K562 (cell line): Measurements from ENCODE around the gene FRMD3. TPM values are rescaled to one million over a fixed set of nuclear protein-coding genes. Genes with fewer than 3 reads are reported as not detected.

Experiments used
- ATAC-seq: fragments of 200-7000 bp; cut with Tn5 transposase; 3 replicates; pipeline ENCODE4 v1.9.1; 2020; ENCODE audit warnings: moderate library complexity
- BruUV-seq: library from RNA; stranded (reverse); fragments of 400-500 nt; replicated peaks from 2 replicates; lab custom pipeline; 2021; lab: Mats Ljungman, UMichigan
- CTCF ChIA-PET: fragments of 300-600 bp; formaldehyde crosslinking; extraction: SDS; loops from one replicate; lab custom pipeline; 2021; ENCODE audit warnings: low intra/inter-chr PET ratio; lab: Yijun Ruan, JAX
- POLR2A ChIA-PET: fragments of 300-600, 350-650 bp; sonication (Branson Sonifier 250); formaldehyde crosslinking; extraction: SDS; loops from one replicate; lab custom pipeline; 2021; ENCODE audit warnings: antibody characterized with exemption, inconsistent platforms; lab: Yijun Ruan, JAX
- DNase-seq, 4 experiments: peaks; one replicate each; pipeline versions ENCODE4 v3.0.0 to v3.0.0-alpha.2; 2011 to 2018; ENCODE audit warnings: low spot score in 3 of 4, mixed read lengths in 3 of 4; ENCODE audit errors: extremely low read depth in 1 of 4
- FAIRE-seq: peaks from 2 replicates; lab custom pipeline; 2011; peaks lifted over from hg19 to GRCh38; lab: Jason Lieb, UNC
- H2AFZ ChIP-seq: 2 replicates; pipeline ENCODE4 v1.6.0; 2011; ENCODE audit warnings: low read depth, low read length, control low read depth, inconsistent platforms
- H3K27ac ChIP-seq: fragments of 200-600 bp; 3 replicates; pipeline ENCODE4 v1.8.0; 2011; ENCODE audit warnings: low read depth, mild to moderate bottlenecking, control low read depth, inconsistent platforms, low read length, moderate library complexity, mixed read lengths; ENCODE audit errors: extremely low read depth
- H3K27me3 ChIP-seq, 2 experiments: fragments of 300-600 bp in 1 of 2; 2 replicates in 1 of 2; 3 replicates in 1 of 2; pipeline versions ENCODE4 v1.6.0 to v1.8.0; 2011; ENCODE audit warnings: inconsistent platforms in 2 of 2, low read length in 2 of 2, mild to moderate bottlenecking in 1 of 2, mixed read lengths in 1 of 2, moderate library complexity in 1 of 2; ENCODE audit not compliant: control insufficient read depth in 2 of 2, insufficient read depth in 2 of 2
- H3K36me3 ChIP-seq: fragments of 300-600 bp; 3 replicates; pipeline ENCODE4 v1.8.0; 2011; ENCODE audit warnings: mild to moderate bottlenecking, low read length, inconsistent platforms; ENCODE audit not compliant: control insufficient read depth, insufficient read depth
- H3K4me1 ChIP-seq, 2 experiments: fragments of 200-600 bp in 1 of 2; replicated peaks in 1 of 2; 2 replicates in 1 of 2; 3 replicates in 1 of 2; pipeline versions ENCODE4 v1.5.1 to v1.8.0; 2011; ENCODE audit warnings: inconsistent platforms in 2 of 2, low read length in 2 of 2, mild to moderate bottlenecking in 1 of 2, mixed read lengths in 1 of 2, moderate library complexity in 1 of 2; ENCODE audit not compliant: control insufficient read depth in 2 of 2, insufficient read depth in 2 of 2
- H3K4me2 ChIP-seq: 2 replicates; pipeline ENCODE4 v1.6.1; 2011; ENCODE audit warnings: low read length, control low read depth, inconsistent platforms, mixed read lengths; ENCODE audit not compliant: insufficient read depth
- H3K4me3 ChIP-seq: fragments of 200-600 bp; sonication (generic), shearing (Covaris generic); 2 replicates; pipeline ENCODE4 v1.5.1; 2016; ENCODE audit warnings: control low read depth, inconsistent platforms
- H3K79me2 ChIP-seq: fragments of 200-600 bp; 3 replicates; pipeline ENCODE4 v1.8.0; 2011; ENCODE audit warnings: low read length, inconsistent platforms; ENCODE audit not compliant: control insufficient read depth, insufficient read depth
- H3K9ac ChIP-seq, 2 experiments: 2 replicates each; pipeline versions ENCODE4 v1.6.0 to v1.6.1; 2011; ENCODE audit warnings: low read depth in 2 of 2, low read length in 2 of 2, control low read depth in 1 of 2, inconsistent platforms in 1 of 2, mild to moderate bottlenecking in 1 of 2, mixed read lengths in 1 of 2; ENCODE audit not compliant: insufficient read depth in 1 of 2
- H3K9me1 ChIP-seq: one replicate; pipeline ENCODE4 v1.6.0; 2011; ENCODE audit warnings: inconsistent platforms, mild to moderate bottlenecking, low read length, moderate library complexity; ENCODE audit not compliant: control insufficient read depth, insufficient read depth
- H3K9me3 ChIP-seq: replicated peaks from 2 replicates; pipeline ENCODE4 v1.5.1; 2011; ENCODE audit warnings: low read depth, low read length, inconsistent platforms; ENCODE audit not compliant: control insufficient read depth, insufficient read depth
- H4K20me1 ChIP-seq: replicated peaks from 2 replicates; pipeline ENCODE4 v1.6.1; 2011; ENCODE audit warnings: low read length, inconsistent platforms, mixed read lengths; ENCODE audit not compliant: control insufficient read depth, insufficient read depth
- ARID3A ChIP-seq: IDR thresholded peaks from 2 replicates; pipeline ENCODE4 v1.6.1; 2012; ENCODE audit warnings: low read depth, low read length, improper control_type of control experiment, borderline replicate concordance
- ELK1 ChIP-seq: sonication (generic); formaldehyde crosslinking; IDR thresholded peaks from 2 replicates; pipeline ENCODE4 v1.8.1; 2022; ENCODE audit warnings: missing genetic modification reagents
- FUS ChIP-seq: fragments of 200-400 bp; formaldehyde crosslinking; optimal IDR thresholded peaks from 2 replicates; pipeline ENCODE3; 2017; ENCODE audit warnings: low read depth, low read length
- MAFG ChIP-seq: fragments of 450-650 bp; conservative IDR thresholded peaks from 2 replicates; pipeline ENCODE4 v1.6.1; 2016; ENCODE audit warnings: missing genetic modification characterization, missing compliant biosample characterization
- MCM3 ChIP-seq: fragments of 450-650 bp; IDR thresholded peaks from 2 replicates; pipeline ENCODE4 v1.6.1; 2016
- SFPQ ChIP-seq: fragments of 200-400 bp; formaldehyde crosslinking; IDR thresholded peaks from 2 replicates; pipeline ENCODE4 v1.6.1; 2017; ENCODE audit warnings: mild to moderate bottlenecking, low read depth, low read length, moderate library complexity
- SLC30A9 ChIP-seq: fragments of 250-450 bp; sonication (Bioruptor Pico); IDR thresholded peaks from 2 replicates; pipeline ENCODE4 v1.8.0; 2022; ENCODE audit warnings: mild to moderate bottlenecking, moderate library complexity
- ZKSCAN3 ChIP-seq: fragments of 250-450 bp; sonication (Bioruptor Pico); IDR thresholded peaks from 2 replicates; pipeline ENCODE4 v1.4.0; 2020
- ZNF431 ChIP-seq: sonication (generic); formaldehyde crosslinking; IDR thresholded peaks from 2 replicates; pipeline ENCODE4 v1.8.0; 2022; ENCODE audit warnings: mild to moderate bottlenecking, missing genetic modification reagents
- ZNF583 ChIP-seq: fragments of 250-450 bp; sonication (Bioruptor Pico); IDR thresholded peaks from 2 replicates; pipeline ENCODE4 v1.4.0; 2020
- WGBS: fragments of 100-300 bp; shearing (Covaris generic); methylation state at CpG from one replicate; pipeline ENCODE4 v1.1.6; 2016; ENCODE audit warnings: low coverage, mixed read lengths; ENCODE audit not compliant: insufficient coverage; ENCODE audit errors: missing lambda C conversion rate; 5-methylcytosine and 5-hydroxymethylcytosine counted together
- in situ Hi-C: fragments of 300-500 bp; cut with MboI; formaldehyde crosslinking; loops from 4 replicates; pipeline ENCODE4 v1.15.0; 2018; ENCODE audit warnings: inconsistent platforms, mixed read lengths
- intact Hi-C: fragments of 100-400 bp; cut with micrococcal nuclease; formaldehyde crosslinking; loops from 2 replicates; pipeline ENCODE4 v1.14.2; 2022
- polyA plus RNA-seq, 8 experiments: library from polyadenylated mRNA; depleted of rRNA in 4 of 8; stranded (reverse) in 5 of 8; unstranded in 3 of 8; fragments of >200 nt; fragmentation: Nextera tagmentation in 2 of 8; fragmentation: Illumina TruSeq in 1 of 8; extraction: Ambion mirVana in 2 of 8; extraction: Trizol in 1 of 8; gene quantifications; 2 replicates each; pipeline versions ENCODE4 v1.2.1 to v1.2.3, GENCODE V29; 2011 to 2014; ENCODE audit warnings: inconsistent platforms in 1 of 8, missing spikeins in 1 of 8
- total RNA-seq, 7 experiments: library from RNA; depleted of rRNA in 6 of 7; stranded (reverse); fragments of >200 nt in 6 of 7; fragmentation: Illumina TruSeq in 2 of 7; extraction: Trizol in 2 of 7; gene quantifications; 2 replicates each; pipeline versions ENCODE4 v1.2.1 to v1.2.3, GENCODE V29; 2011 to 2021; ENCODE audit warnings: low replicate concordance in 1 of 7

Gene FRMD3
- total and polyA plus RNA-seq, 9 of the 15 experiments (the other 6 are each of a cell fraction or from before 2014, with no cell fraction given): 0.09 to 0.51 (median 0.21) TPM

GRCh38 chr9:83235526-83235925, 302.7 kb downstream of the FRMD3 start:
- POLR2A ChIA-PET: no interaction called here
- no TSS peak for BruUV-seq

More at GRCh38 chr9:83235526-83235925, 302.7 kb downstream of the FRMD3 start:
- FAIRE-seq: no peak
- TF ChIP-seq ZNF431 (CRISPR knock-in tag) (no peak), ARID3A (no peak), ZKSCAN3 (no peak), SLC30A9 (CRISPR knock-in tag) (no peak), MCM3 (no peak), ELK1 (no peak), MAFG (tag) (no peak), ZNF583 (CRISPR knock-in tag) (no peak), FUS (no peak), SFPQ (no peak)
- CTCF ChIA-PET: no interaction called here
- Histone ChIP-seq H3K4me1 (no peaks in the 10 kb centered on the region), H3K4me3 (no peak overlapping the region), H4K20me1 (no peaks in the 10 kb centered on the region), H2AFZ (no peak overlapping the region), H3K4me2 (no peak overlapping the region), H3K9ac (no peak overlapping the region), H3K36me3 (no peaks in the 10 kb centered on the region), H3K9me1 (no peaks in the 10 kb centered on the region), H3K27ac (no peak overlapping the region), H3K9me3 (no peaks in the 10 kb centered on the region), H3K27me3 (no peaks in the 10 kb centered on the region), H3K79me2 (no peaks in the 10 kb centered on the region)
- in situ Hi-C loops (no loop called here), intact Hi-C loops (no loop called here)
- ATAC-seq: no peak
- WGBS: 10% methylated on average over 2 of the region's 2 CpGs
- DNase-seq: no peak
